ENCODE results near the gene GLIPR1L2. TPM values are rescaled to one million over a fixed set of nuclear protein-coding genes. Genes with fewer than 3 reads are reported as not detected.

GLIPR1L2 gene
- total RNA-seq, 1 experiment from 2014 or later = 0.35 TPM

GRCh38 chr12:75354011-75354410 is 36.9 kb upstream of the GLIPR1L2 start:
- H3K4ac ChIP-seq (ENCODE audit: low read depth, low read length) = no peak overlapping the region
- TF ChIP-seq CTCF (conservative IDR thresholded peaks at IDR 0.05) = no peak
- H3K36me3 Mint-ChIP-seq (ENCODE audit: insufficient read depth in 1 of 3, low read depth in 3 of 3) = peaks cover 8 to 26% (median 21%) of the 10 kb centered on the region in 3 experiments
- no peak overlapping the region for H4K8ac ChIP-seq (replicated peaks; ENCODE audit: insufficient read length, low read depth, low read length)
- H4K20me1 ChIP-seq (ENCODE audit: control insufficient read depth, insufficient read depth, insufficient read length) = no peaks in the 10 kb centered on the region
- no peaks in the 10 kb centered on the region for H3K23me2 ChIP-seq (ENCODE audit: insufficient read length, low read depth, low read length, poor library complexity, severe bottlenecking)
- peaks cover 22 to 28% of the 10 kb centered on the region in 2 experiments for H3K9me3 Mint-ChIP-seq
- no peak overlapping the region for H2BK20ac ChIP-seq (ENCODE audit: low read depth, low read length, poor library complexity, severe bottlenecking)
- no peak overlapping the region for H2BK5ac ChIP-seq (ENCODE audit: insufficient read length, low read length)
- no peaks in the 10 kb centered on the region for H3K79me2 ChIP-seq (ENCODE audit: insufficient read depth, low read length)
- no peaks in the 10 kb centered on the region for H3K4me1 ChIP-seq (ENCODE audit: insufficient read depth, low read length)
- H3K9ac ChIP-seq (ENCODE audit: extremely low read depth, insufficient read length, low read length) = no peak overlapping the region
- no peak overlapping the region for H2AFZ ChIP-seq (ENCODE audit: low read length)
- no peak overlapping the region for H2BK15ac ChIP-seq (ENCODE audit: low read depth, low read length)
- no peak overlapping the region for H3K14ac ChIP-seq (ENCODE audit: insufficient read depth, low read length)
- H3K23ac ChIP-seq (ENCODE audit: insufficient read length, low read depth, low read length) = no peak overlapping the region
- H3K9me3 ChIP-seq (ENCODE audit: control insufficient read depth, low read depth, low read length) = no peaks in the 10 kb centered on the region
- H3K4me2 ChIP-seq (ENCODE audit: insufficient read depth, insufficient read length, low read length) = no peak overlapping the region
- H3K27me3 Mint-ChIP-seq (ENCODE audit: low read depth) = no peaks in the 10 kb centered on the region
- no peak overlapping the region for H2AK5ac ChIP-seq (ENCODE audit: insufficient read length, low read length)
- H3K79me1 ChIP-seq (ENCODE audit: insufficient read depth, low read depth, low read length, poor library complexity, severe bottlenecking) = no peaks in the 10 kb centered on the region
- H3K27ac ChIP-seq (ENCODE audit: insufficient read length, low read depth, low read length) = no peak overlapping the region
- no peak overlapping the region for H3K4me3 Mint-ChIP-seq
- no peak overlapping the region for H3T11ph ChIP-seq (ENCODE audit: low read length)
- H2BK120ac ChIP-seq (ENCODE audit: low read depth, low read length, poor library complexity, severe bottlenecking) = no peak overlapping the region
- H3K4me1 Mint-ChIP-seq = no peaks in the 10 kb centered on the region
- H3K56ac ChIP-seq (ENCODE audit: insufficient read length, low read depth, low read length) = no peak overlapping the region
- H4K5ac ChIP-seq (ENCODE audit: insufficient read length, low read depth, low read length) = no peak overlapping the region
- H4K91ac ChIP-seq (ENCODE audit: insufficient read length, low read depth, low read length) = no peak overlapping the region
- no peak for DNase-seq
- no peak overlapping the region for H3K18ac ChIP-seq (ENCODE audit: insufficient read length, low read depth, low read length)
- H3K27me3 ChIP-seq (ENCODE audit: insufficient read depth, low read length) = no peaks in the 10 kb centered on the region
- no peak overlapping the region for H2BK12ac ChIP-seq (ENCODE audit: insufficient read length, low read depth, low read length)
- no peak overlapping the region for H3K27ac Mint-ChIP-seq

All from H9 (cell line).